GM19395 (cell line): Measurements from ENCODE around the gene SLF2.

Experiments used
- ATAC-seq: cut with Tn5 transposase; IDR thresholded peaks from one replicate; pipeline ENCODE4 v1.9.1; 2021; ENCODE audit warnings: mild to moderate bottlenecking, moderate library complexity; ENCODE audit not compliant: unreplicated experiment

The SLF2 gene

DNA sequence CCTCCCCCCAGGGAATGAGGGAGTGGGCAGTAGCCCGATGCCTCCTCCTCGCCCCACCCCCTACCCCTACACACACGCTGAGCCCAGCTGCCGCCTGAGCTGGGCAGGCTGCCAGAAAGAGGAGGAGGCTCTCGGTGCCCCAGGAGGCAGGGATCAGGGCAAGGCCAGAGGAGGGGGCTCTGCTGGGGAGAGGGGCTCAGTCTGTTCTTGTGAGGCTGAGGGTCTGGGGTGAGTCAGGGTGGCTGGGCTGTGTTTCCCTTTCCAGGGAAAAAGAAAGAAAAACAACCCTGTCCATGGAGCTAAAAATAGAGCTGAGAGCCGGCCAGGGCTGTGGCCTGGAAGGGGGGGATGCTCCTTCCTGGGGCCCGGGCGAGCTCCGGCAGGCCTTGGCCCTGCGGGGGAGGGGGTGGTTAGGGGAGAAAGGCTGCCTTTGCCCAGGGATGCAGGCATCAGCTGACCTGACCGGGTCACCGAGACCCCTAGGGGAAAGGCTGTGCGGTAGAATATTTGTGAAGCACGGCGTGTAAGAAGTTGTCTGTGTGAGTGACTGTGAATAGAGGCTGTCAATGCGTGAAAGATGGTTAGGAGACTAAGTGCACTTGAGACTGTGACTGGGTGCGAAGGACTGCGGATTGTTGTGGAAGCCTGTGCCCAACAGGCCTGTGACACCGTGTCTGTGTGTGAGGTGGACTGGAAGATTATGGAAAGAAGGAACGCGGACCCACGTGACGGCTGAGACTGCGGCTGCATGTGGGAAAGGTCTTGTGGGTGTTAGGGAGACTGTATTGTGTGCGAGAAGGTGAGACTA, 85.6 kb downstream of the SLF2 start:
- peak; percentile 40 for ATAC-seq

DNA sequence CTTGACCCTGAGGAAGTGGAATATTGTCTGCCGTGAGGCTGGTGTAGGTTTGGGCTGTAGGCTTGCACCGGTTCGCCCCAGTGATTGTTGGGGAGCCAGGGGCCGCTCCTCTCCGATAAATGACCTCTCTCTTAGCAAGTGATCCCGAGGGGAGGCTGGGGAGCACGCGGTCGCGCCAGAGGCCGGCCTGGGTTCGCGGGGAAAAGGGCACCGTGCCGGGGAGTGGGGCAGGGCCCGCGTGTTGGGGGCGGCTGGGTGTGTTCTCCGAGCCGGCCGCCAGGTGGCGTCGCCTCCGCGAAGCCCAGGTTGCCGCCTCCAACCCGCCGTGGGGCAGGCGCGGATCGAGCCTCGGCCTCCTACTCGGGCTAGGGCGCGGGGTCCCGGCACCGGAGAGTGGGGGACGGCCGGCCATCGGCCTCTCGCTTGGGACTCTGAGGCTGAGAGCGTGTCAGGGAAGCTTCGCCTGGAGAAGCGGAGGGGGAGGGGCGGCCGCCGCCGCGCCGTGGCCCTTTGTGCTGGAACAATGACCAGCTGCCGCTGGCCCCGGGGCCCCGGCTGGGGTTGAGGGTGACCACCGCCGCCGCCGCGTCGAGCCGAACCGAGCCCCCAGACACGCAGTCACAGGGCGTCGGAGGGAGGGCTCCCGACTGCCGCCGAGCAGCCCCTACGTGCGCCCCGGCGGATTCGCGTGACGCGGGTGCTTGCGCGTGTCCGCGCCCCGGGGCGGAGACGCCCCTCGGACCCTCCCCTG, 86.4 kb downstream of the SLF2 start:
- ATAC-seq: peak; percentile 44

DNA sequence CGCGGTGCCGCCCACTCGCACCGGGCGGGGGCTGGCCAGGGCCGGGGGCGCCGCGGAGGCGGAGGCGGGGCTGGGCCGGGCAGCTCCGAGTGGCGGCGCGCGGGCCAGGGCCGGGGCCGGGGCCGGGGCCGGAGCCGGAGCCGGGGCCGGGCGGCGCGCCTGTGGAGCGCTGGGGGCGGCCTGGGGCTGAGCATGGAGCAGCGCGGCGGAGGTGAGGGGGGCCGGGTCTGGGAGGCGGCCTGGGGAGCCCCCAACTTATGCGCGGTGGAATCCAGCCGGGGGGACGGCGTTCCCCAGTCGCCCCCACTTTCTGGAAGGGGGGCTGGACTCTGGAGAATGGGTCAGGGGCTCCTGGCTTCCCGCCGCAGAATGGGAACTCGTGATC, 87.0 kb downstream of the SLF2 start, which contains the start of gene LZTS2:
Gene LZTS2 (plus strand): TSS at position 67 of the 385 bp plus-strand sequence. CDS start 2,731 bp downstream, outside the sequence.
- ATAC-seq: no peak

DNA sequence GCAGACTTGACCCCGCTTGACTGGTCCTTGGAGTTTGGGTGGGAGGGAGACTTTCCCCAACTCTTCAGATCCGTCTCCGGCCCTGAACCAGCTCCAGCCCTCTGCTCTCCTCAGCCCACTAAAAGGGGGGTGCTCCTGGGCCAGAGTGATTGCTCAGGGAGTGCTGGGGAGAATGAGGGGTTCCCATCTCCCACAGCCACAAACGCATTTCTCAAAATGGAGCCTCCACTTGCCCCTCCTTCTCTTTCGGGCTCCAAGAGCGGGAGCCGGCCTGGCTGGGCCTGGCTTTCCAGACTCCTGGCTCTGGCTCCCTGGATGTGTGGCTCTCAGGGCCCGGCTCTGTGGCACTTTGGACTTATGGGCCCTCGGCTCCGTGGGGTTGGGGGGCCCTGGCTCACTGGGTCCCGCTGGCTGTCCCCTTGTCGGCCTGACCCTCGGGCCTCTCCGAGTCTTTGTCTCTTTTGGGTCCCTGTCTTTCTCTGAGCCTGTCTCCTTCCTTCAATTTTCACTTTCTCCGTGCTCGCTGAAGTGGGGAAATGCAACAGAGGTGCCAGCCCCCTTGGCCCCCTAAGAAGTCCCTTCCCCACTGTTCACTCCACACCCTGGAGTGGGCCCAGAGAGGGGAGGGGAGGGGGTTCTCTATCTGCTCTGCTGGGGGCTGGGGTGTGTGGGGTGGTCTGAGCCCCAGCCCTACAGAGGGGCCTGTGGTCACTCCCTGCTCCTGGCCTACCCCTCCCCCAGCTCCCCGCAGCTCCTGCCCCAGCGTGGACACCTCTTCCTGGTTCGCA, 87.6 kb downstream of the SLF2 start:
- no peak for ATAC-seq

DNA sequence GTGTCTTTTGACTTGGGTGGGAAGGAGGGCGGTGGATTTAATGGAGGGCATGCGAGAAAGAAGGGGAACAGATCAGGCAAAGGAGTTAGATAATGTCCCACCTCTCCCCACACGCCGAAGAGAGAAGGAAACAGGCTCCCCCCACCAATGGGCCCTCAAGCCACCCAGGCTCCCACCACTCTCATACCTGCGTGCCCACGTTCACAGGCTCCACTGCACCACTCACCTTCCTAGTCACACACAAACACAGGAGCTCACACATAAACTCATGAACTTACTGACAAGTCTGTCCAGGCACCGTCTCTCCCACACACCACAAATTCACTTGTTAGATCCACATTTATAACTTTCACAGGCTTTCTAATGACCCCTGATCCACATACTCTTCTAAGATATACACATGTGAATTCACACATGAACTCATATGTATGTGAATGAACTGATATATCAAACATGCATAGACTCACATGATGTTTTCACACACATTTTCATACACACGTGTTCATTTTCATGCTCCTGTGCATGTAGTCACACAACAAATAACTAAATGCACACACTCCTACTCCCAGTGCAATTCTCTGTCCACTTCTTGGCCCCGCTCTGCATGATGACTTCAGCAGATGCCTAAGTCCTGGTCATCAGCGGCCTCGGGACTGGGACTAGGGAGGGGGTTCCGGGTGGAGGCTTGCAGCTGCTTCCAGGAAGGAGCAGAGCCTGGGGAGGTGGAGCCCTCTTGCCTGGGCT, 88.3 kb downstream of the SLF2 start:
- ATAC-seq: no peak

DNA sequence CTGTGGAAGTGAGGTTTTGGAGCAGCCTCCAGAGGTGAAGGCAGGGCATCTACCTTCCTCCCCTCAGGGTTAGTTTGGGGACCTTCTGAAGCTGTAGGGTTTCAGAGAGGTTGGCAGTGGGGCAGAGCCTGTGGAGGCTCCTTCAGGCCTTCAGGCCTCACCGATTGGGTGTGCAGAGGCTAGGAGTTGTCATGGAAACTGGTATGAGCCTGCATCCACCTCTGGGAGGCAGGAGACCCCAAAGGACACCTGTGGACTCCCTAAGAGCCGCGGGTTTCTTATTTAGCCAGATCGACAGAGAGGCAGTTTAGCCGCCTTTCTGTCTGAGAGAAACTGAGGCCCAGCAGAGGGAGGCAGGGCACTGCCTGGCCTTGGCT, 88.9 kb downstream of the SLF2 start:
- ATAC-seq: no peak

DNA sequence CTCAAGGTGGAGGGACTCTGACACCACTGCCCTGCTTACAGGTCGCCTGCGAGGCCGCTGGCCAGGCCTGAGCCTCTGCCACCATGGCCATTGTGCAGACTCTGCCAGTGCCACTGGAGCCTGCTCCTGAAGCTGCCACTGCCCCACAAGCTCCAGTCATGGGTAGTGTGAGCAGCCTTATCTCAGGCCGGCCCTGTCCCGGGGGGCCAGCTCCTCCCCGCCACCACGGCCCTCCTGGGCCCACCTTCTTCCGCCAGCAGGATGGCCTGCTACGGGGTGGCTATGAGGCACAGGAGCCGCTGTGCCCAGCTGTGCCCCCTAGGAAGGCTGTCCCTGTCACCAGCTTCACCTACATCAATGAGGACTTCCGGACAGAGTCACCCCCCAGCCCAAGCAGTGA, 89.7 kb downstream of the SLF2 start:
- ATAC-seq: no peak

DNA sequence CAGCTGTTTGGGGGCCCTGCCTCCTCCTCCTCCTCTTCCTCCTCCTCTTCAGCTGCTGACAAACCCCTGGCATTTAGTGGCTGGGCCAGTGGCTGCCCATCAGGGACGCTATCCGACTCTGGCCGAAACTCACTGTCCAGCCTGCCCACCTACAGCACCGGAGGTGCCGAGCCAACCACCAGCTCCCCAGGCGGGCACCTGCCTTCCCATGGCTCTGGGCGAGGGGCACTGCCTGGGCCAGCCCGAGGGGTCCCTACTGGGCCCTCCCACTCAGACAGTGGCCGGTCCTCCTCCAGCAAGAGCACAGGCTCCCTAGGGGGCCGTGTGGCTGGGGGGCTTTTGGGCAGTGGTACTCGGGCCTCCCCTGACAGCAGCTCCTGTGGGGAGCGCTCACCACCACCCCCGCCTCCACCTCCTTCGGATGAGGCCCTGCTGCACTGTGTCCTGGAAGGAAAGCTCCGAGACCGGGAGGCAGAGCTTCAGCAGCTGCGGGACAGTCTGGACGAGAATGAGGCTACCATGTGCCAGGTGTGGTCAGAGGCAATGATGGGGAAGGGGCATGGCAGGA, 91.0 kb downstream of the SLF2 start:
- ATAC-seq: no peak

DNA sequence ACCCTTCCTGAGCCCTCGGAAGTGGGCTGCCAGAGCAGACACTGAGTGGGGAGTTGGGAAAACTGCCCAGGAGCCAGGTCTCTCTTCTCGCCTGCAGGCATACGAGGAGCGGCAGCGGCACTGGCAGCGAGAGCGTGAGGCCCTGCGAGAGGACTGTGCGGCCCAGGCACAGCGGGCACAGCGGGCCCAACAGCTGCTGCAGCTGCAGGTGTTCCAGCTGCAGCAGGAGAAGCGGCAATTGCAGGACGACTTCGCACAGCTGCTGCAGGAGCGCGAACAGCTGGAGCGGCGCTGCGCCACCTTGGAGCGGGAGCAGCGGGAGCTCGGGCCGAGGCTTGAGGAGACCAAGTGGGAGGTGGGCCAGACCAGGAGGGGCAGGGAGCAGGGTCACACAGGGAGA, 92.6 kb downstream of the SLF2 start:
- ATAC-seq: no peak

DNA sequence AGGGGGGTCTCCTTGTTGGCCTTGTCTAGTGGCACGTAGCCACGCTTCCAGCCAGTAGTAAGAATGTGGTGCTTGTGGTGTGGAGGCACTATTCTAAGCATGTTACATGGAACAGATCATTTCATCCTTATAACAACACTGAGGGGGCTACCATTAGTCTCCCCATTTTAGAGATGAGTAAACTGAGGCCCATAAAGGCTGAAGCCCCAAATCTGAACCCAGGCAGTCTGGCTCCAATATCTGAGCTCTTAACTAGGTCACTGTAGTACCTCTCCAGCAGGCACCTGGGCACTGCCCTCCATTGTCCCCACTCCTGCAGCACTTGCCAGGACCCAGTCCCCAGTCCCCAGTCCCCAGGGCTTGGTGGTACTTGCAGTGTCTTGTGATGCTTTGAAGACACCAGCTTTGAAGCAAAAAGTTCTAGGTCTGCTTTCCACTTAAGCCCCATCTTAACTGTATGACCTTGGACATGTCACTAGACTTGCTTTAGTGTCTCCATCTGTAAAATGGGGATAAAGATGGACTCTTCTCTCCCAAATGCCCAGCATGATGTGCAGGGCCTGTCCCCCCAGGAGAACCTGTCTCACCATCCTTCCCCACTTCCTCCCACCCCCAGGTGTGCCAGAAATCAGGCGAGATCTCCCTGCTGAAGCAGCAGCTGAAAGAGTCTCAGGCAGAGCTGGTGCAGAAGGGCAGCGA, 93.3 kb downstream of the SLF2 start:
- ATAC-seq: no peak

DNA sequence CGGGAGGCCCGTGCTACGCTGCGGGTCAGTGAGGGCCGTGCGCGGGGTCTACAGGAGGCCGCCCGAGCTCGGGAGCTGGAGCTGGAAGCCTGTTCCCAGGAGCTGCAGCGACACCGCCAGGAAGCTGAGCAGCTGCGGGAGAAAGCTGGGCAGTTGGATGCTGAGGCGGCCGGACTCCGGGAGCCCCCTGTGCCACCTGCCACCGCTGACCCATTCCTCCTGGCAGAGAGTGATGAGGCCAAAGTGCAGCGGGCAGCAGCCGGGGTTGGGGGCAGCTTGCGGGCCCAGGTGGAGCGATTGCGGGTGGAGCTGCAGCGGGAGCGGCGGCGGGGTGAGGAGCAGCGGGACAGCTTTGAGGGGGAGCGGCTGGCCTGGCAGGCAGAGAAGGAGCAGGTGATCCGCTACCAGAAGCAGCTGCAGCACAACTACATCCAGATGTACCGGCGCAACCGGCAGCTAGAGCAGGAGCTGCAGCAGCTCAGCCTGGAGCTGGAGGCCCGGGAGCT, 93.9 kb downstream of the SLF2 start:
- no peak for ATAC-seq

DNA sequence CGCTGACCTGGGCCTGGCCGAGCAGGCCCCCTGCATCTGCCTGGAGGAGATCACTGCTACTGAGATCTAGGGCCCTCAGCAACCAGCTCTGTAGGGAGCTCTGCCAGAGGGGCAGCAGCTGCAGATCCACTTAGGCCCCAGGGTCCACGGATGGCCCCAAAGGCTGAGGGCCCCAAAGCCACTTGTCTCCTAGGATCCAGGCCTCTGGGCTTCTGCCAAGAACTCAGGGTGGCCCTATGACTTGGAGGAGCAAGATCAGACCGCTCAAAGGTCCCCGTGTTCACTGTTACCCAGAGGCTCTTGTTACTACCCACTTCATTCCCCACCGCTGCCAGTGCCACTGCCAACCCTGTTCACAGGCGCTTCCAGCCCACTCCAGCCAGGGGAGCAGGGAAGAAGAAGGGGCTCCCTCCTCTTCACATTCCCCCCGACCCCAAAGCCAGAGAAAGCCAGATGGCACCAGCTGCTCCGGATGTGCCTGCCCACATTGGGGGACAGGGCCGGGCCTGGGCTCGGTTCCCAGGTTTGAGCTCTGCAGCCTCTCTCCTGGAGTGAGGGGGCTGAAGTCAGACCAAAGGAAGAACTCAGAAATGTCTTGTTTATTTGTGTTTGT, 94.4 kb downstream of the SLF2 start:
- no peak for ATAC-seq

DNA sequence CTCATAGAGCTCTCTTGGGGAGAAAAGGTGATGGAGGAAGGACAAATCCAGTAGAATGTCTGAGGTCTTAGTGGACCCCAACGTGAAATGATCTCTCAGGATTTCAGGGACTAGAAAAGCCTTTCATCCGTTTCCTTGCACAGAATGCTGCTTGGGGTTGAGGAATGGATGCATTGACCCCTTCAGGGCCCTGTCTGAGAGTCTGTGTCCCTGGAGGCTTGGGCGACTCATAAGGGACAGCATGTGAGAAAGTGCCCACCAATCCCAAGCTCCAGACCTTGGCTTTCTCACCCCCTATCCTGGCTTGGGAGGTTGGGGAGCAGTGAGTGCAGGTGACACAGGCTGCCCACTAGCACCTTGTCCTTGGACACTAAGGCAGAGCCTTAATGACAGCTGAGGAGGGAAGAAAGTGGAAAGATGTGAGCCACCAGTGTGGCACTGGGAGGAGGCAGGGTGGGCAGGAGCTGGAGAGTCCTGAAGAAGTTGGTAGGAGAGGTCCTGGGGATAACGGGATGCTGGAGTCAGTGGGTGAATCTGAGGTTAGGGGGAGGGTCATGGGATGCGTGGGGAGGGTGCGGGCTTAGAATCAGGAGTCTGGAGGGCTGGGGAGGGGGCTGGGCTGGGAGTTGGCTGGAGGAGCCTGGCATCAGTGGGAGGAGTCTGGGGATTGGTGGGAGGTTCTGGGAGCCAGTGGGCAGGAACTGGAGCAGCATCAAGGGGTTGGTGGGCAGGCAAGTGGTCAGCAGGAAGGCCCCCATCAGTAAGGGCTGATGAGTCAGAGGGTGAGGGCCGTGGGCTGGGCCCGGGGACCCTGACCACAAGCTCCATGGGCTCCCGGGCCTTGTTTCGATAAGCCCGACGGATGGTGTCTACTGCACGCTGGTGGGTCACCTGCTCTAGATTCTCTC, 95.4 kb downstream of the SLF2 start:
- no peak for ATAC-seq

DNA sequence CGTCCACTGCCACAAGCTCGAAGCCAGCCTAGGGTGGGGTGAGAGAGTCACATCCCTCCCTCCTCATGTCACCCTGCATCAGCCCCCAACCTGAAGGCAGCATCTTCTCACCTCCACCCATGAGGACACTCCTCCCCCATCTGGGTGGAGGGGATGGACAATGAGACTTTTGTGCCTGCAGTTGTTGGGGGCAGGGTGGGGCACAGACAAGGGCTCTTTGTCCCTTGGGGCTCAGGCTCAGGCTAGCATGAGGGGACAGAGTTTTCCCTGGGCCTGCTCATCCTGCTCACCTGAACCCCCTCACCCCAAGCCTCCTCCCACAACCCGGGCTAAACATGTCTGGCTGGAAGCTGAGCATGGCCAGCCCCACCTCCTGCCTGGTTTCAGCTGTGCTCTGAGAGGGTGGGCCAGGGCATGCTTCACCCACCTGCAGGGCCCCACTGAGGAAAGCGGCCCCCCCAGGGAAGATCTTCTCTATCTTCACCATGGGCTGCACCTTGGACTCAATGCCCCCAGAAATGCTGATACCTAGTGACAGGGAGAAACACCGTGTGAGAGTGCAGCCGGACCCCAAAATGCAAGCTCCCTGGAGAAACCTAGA, 96.2 kb downstream of the SLF2 start:
- ATAC-seq: no peak

DNA sequence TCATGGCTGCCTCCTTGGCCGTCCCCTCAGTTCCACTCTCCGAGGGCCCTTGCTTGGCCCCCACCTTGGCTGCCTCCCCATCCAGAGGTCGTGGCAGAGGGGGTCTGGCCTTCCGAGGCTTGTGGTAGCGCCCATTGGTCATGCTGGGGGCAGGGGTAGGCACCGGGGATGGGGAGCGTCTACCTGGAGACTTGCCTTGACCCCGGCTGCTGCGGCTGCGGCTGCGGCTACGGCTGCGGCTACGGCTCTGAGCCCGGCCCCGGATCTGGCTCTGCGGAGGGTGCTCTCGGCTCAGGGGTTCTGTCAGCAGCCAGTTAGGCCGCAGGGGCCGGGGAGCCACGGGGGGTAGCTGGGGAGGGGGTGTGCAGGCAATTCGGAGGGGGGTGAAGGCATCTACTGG, 97.6 kb downstream of the SLF2 start:
- no peak for ATAC-seq

DNA sequence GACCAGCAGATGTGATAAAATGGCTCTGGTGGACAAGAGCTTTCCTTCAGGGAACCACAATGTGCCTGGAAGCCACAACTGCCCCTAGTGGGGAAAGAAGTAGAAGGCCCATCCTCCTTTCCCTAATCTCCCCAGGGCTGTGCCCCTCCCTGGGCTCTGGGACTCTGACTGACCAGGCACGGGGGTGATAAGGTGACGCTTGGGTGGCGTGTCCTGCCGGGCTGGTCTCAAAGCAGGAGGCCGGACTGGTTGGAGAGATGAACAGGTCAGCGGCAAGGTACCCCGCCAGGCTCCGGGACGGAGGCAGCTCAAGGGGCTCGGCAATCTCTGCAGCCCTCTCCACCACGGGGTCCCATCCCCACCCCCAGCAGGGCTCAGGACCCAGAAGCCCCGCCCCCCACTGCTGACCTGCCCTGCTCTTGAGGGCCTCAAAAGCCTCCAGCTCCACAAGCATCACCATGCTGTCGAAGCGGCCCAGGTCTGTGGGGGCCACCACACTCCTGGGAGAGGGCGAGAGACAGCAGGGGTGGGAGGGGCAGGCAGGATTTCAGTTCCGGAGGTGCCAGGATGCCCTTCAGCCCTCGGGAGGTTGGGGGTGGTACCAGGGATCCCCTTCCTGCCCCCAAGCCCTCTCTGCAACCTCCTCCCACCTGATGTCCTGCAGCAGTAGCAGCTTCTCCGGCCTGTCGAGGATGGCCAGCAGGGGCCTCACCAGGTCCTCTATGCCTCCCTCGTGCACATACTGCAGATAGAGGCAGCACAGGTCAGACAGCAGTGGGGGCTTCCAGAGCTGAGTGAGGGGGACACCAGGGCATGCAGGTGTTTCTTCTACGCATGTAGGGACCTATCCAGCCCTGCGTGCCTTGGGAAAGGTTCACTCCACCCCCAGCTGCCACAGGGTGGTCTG, 99.0 kb downstream of the SLF2 start:
- no peak for ATAC-seq
